DND-41 (cell line): ENCODE data around the gene DENND1C.

ENCODE experiments used
- EZH2 ChIP-seq: IDR thresholded peaks from 3 replicates; pipeline ENCODE4 v1.6.1; 2012; ENCODE audit warnings: borderline replicate concordance, low read depth, mild to moderate bottlenecking, moderate library complexity, low read length, inconsistent platforms; ENCODE audit not compliant: severe bottlenecking
- TF ChIP-seq, protein P1 (sequence below): IDR thresholded peaks from 2 replicates; pipeline ENCODE4 v1.5.1; 2012; ENCODE audit warnings: borderline replicate concordance, low read length, moderate library complexity, mild to moderate bottlenecking; ENCODE audit not compliant: poor library complexity, severe bottlenecking; ENCODE audit errors: extremely low read depth

DNA sequence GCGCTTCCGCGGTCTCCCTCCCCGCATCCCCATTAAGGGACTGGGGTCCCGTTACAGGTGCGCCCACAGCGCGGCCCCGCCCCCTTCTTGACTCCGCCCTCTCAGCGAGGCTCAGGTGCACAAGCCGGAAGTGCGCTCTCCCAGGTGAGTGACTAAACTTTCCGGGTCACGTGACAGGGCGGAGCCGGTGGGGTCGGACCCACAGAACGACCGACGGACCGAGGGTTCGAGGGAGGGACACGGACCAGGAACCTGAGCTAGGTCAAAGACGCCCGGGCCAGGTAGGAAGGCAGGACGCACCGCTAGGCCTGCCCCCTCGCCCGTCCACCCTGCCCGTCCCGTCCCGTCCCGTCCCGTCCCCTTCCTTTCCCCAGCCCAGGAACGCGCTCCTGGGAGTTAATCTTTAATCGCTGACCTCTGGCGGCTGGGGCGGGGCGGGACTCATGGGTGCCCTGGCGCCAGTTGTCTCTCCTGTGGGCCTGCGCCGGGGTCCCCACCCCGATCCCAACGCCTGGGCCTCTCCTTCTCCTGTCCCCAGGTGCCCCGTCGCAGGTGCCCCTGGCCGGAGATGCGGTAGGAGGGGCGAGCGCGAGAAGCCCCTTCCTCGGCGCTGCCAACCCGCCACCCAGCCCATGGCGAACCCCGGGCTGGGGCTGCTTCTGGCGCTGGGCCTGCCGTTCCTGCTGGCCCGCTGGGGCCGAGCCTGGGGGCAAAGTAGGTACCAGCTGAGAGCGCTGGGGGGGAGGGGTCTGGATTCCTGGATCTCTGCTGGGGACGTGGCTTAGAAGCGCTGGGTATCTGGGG lies 17.3 kb downstream of the DENND1C start, which contains the start of gene CRB3:
- TF ChIP-seq, protein P1, sequence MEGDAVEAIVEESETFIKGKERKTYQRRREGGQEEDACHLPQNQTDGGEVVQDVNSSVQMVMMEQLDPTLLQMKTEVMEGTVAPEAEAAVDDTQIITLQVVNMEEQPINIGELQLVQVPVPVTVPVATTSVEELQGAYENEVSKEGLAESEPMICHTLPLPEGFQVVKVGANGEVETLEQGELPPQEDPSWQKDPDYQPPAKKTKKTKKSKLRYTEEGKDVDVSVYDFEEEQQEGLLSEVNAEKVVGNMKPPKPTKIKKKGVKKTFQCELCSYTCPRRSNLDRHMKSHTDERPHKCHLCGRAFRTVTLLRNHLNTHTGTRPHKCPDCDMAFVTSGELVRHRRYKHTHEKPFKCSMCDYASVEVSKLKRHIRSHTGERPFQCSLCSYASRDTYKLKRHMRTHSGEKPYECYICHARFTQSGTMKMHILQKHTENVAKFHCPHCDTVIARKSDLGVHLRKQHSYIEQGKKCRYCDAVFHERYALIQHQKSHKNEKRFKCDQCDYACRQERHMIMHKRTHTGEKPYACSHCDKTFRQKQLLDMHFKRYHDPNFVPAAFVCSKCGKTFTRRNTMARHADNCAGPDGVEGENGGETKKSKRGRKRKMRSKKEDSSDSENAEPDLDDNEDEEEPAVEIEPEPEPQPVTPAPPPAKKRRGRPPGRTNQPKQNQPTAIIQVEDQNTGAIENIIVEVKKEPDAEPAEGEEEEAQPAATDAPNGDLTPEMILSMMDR: no peak
- no peak for TF ChIP-seq EZH2
